IMR-90 (cell line): ENCODE data around the gene CARMIL1. TPM values are rescaled to one million over a fixed set of nuclear protein-coding genes. Genes with fewer than 3 reads are reported as not detected.

ENCODE experiments used
- ATAC-seq: fragments of 200-7000 bp; cut with Tn5 transposase; 2 replicates; pipeline ENCODE4 v1.9.1; 2020; ENCODE audit warnings: low read depth, mild to moderate bottlenecking, moderate library complexity
- BruUV-seq: library from RNA; stranded (reverse); fragments of 400-500 nt; replicated peaks from 2 replicates; lab custom pipeline; 2021; lab: Mats Ljungman, UMichigan
- CTCF ChIA-PET: fragments of 300-600 bp; formaldehyde crosslinking; extraction: SDS; loops from one replicate; lab custom pipeline; 2021; ENCODE audit warnings: antibody characterized with exemption; lab: Yijun Ruan, JAX
- POLR2A ChIA-PET: fragments of 300-600 bp; sonication (Branson Sonifier 250); formaldehyde crosslinking; loops from one replicate; lab custom pipeline; 2022; ENCODE audit warnings: antibody characterized with exemption; ENCODE audit not compliant: unreplicated experiment; lab: Charles Lee
- DNase-seq: peaks from one replicate; pipeline ENCODE4 v3.0.0; 2013
- H2AFZ ChIP-seq: replicated peaks from 2 replicates; pipeline ENCODE3; 2013; ENCODE audit warnings: low read length, mild to moderate bottlenecking; ENCODE audit not compliant: poor library complexity
- H2AK5ac ChIP-seq: 2 replicates; pipeline ENCODE4 v1.6.1; 2013; ENCODE audit warnings: low read depth, low read length, inconsistent platforms
- H2AK9ac ChIP-seq: replicated peaks from 2 replicates; pipeline ENCODE3; 2013; ENCODE audit warnings: mild to moderate bottlenecking, low read depth, low read length, moderate library complexity; ENCODE audit not compliant: poor library complexity
- H2BK120ac ChIP-seq: 2 replicates; pipeline ENCODE4 v1.6.1; 2013; ENCODE audit warnings: low read depth, low read length, inconsistent platforms
- H2BK15ac ChIP-seq: 3 replicates; pipeline ENCODE4 v1.6.1; 2013; ENCODE audit warnings: low read depth, low read length, inconsistent platforms
- H2BK20ac ChIP-seq: 2 replicates; pipeline ENCODE4 v1.6.1; 2013; ENCODE audit warnings: low read depth, mild to moderate bottlenecking, inconsistent platforms, low read length, moderate library complexity
- H2BK5ac ChIP-seq: 2 replicates; pipeline ENCODE4 v1.6.1; 2013; ENCODE audit warnings: mild to moderate bottlenecking, low read depth, low read length, inconsistent platforms; ENCODE audit not compliant: poor library complexity, severe bottlenecking
- H3K14ac ChIP-seq: replicated peaks from 2 replicates; pipeline ENCODE4 v1.6.1; 2013; ENCODE audit warnings: low read depth, low read length, inconsistent platforms
- H3K18ac ChIP-seq: 2 replicates; pipeline ENCODE4 v1.6.1; 2013; ENCODE audit warnings: low read depth, low read length, control low read depth
- H3K23ac ChIP-seq: 2 replicates; pipeline ENCODE4 v1.6.1; 2013; ENCODE audit warnings: low read depth, low read length, inconsistent platforms
- H3K27ac ChIP-seq: 2 replicates; pipeline ENCODE4 v1.5.1; 2013; ENCODE audit warnings: mild to moderate bottlenecking, control low read depth, low read length; ENCODE audit not compliant: insufficient read depth
- H3K27me3 ChIP-seq: 2 replicates; pipeline ENCODE4 v1.6.1; 2013; ENCODE audit warnings: low read length; ENCODE audit not compliant: control insufficient read depth, insufficient read depth
- H3K36me3 ChIP-seq: 2 replicates; pipeline ENCODE4 v1.6.1; 2013; ENCODE audit warnings: low read length, mixed read lengths; ENCODE audit not compliant: control insufficient read depth, insufficient read depth
- H3K4ac ChIP-seq: 2 replicates; pipeline ENCODE4 v1.6.1; 2013; ENCODE audit warnings: low read depth, low read length, inconsistent platforms
- H3K4me1 ChIP-seq: 2 replicates; pipeline ENCODE4 v1.6.1; 2013; ENCODE audit warnings: low read length, mixed read lengths; ENCODE audit not compliant: control insufficient read depth, insufficient read depth
- H3K4me2 ChIP-seq: 2 replicates; pipeline ENCODE4 v1.6.1; 2013; ENCODE audit warnings: low read depth, mild to moderate bottlenecking, control low read depth, low read length, moderate library complexity
- H3K4me3 ChIP-seq: 2 replicates; pipeline ENCODE4 v1.5.1; 2013; ENCODE audit warnings: low read depth, mild to moderate bottlenecking, control low read depth, low read length, moderate library complexity; ENCODE audit not compliant: insufficient read depth
- H3K56ac ChIP-seq: 2 replicates; pipeline ENCODE4 v1.6.1; 2013; ENCODE audit warnings: low read length, inconsistent platforms; ENCODE audit not compliant: insufficient read depth; ENCODE audit errors: extremely low read depth
- H3K79me1 ChIP-seq, 2 experiments: 2 replicates each; pipeline ENCODE4 v1.6.1; 2013; ENCODE audit warnings: low read length in 2 of 2, inconsistent platforms in 1 of 2, low read depth in 1 of 2
- H3K9ac ChIP-seq: 2 replicates; pipeline ENCODE4 v1.6.1; 2013; ENCODE audit warnings: low read depth, low read length, control low read depth
- H3K9me1 ChIP-seq: 2 replicates; pipeline ENCODE4 v1.6.1; 2013; ENCODE audit warnings: low read length, inconsistent platforms; ENCODE audit not compliant: insufficient read depth
- H3K9me3 ChIP-seq: 2 replicates; pipeline ENCODE4 v1.6.1; 2013; ENCODE audit warnings: low read length; ENCODE audit not compliant: control insufficient read depth, insufficient read depth
- H4K20me1 ChIP-seq: 2 replicates; pipeline ENCODE4 v1.6.1; 2013; ENCODE audit warnings: low read length, inconsistent platforms; ENCODE audit not compliant: insufficient read depth
- H4K5ac ChIP-seq: 2 replicates; pipeline ENCODE4 v1.6.1; 2013; ENCODE audit warnings: mild to moderate bottlenecking, low read depth, low read length, control low read depth
- H4K8ac ChIP-seq, 2 experiments: 2 replicates each; pipeline ENCODE4 v1.6.1; 2013; ENCODE audit warnings: low read depth in 2 of 2, low read length in 2 of 2, control low read depth in 1 of 2, inconsistent platforms in 1 of 2
- H4K91ac ChIP-seq: 2 replicates; pipeline ENCODE4 v1.6.1; 2013; ENCODE audit warnings: low read depth, low read length, inconsistent platforms; ENCODE audit not compliant: insufficient read depth
- BHLHE40 ChIP-seq: fragments of 150-350 bp; IDR thresholded peaks from 2 replicates; pipeline ENCODE4 v1.6.1; 2016; ENCODE audit warnings: mild to moderate bottlenecking, low read depth, low read length
- CEBPB ChIP-seq: IDR thresholded peaks from 2 replicates; pipeline ENCODE4 v1.6.1; 2012; ENCODE audit warnings: low read depth, low read length, improper control_type of control experiment
- CHD1 ChIP-seq: IDR thresholded peaks from 2 replicates; pipeline ENCODE4 v1.6.1; 2012; ENCODE audit warnings: low read depth, low read length, improper control_type of control experiment
- MAZ ChIP-seq: IDR thresholded peaks from 2 replicates; pipeline ENCODE4 v1.6.1; 2012; ENCODE audit warnings: low read depth, mild to moderate bottlenecking, low read length, improper control_type of control experiment, moderate library complexity, borderline replicate concordance
- MXI1 ChIP-seq: IDR thresholded peaks from 2 replicates; pipeline ENCODE4 v1.6.1; 2012; ENCODE audit warnings: low read depth, mild to moderate bottlenecking, low read length, moderate library complexity, borderline replicate concordance
- RAD21 ChIP-seq: IDR thresholded peaks from 2 replicates; pipeline ENCODE4 v1.6.1; 2012; ENCODE audit warnings: low read length, improper control_type of control experiment
- WGBS, 2 experiments: methylation state at CpG; one replicate each; pipeline versions ENCODE4 v1.1.5 to v1.1.7; 2013; ENCODE audit warnings: missing lambda C conversion rate in 2 of 2; ENCODE audit not compliant: insufficient read length in 1 of 2; ENCODE audit errors: extremely low coverage in 2 of 2; 5-methylcytosine and 5-hydroxymethylcytosine counted together
- dilution Hi-C: fragments of 300-500 bp; cut with HindIII; formaldehyde crosslinking; loops from one replicate; pipeline ENCODE4 v1.14.3; 2018; ENCODE audit warnings: low sequenced_read_pairs; ENCODE audit not compliant: unreplicated experiment
- in situ Hi-C: fragments of 300-500 bp; cut with MboI; formaldehyde crosslinking; loops from 3 replicates; pipeline ENCODE4 v1.14.3; 2019; ENCODE audit warnings: low sequenced_read_pairs, inconsistent platforms, mixed read lengths
- intact Hi-C: fragments of 100-400 bp; cut with micrococcal nuclease; formaldehyde crosslinking; loops from 2 replicates; pipeline ENCODE4 v1.10.0; 2022
- polyA plus RNA-seq, 3 experiments: library from polyadenylated mRNA; depleted of rRNA; stranded (reverse); fragments of >200 nt; gene quantifications; 2 replicates each; pipeline ENCODE4 v1.2.3, GENCODE V29; 2012; ENCODE audit warnings: low replicate concordance in 1 of 3
- total RNA-seq: library from RNA; depleted of rRNA; stranded (reverse); fragments of >200 nt; gene quantifications from 2 replicates; pipeline ENCODE4 v1.2.3, GENCODE V29; 2012
- TF ChIP-seq, protein P1 (sequence below): conservative IDR thresholded peaks from 2 replicates; pipeline ENCODE4 v1.5.1; 2012; ENCODE audit warnings: mild to moderate bottlenecking, low read depth, low read length, improper control_type of control experiment
- TF ChIP-seq, protein P2 (sequence below): fragments of 150-350 bp; IDR thresholded peaks from 2 replicates; pipeline ENCODE4 v1.6.1; 2016; ENCODE audit warnings: low read depth, mild to moderate bottlenecking, low read length, moderate library complexity, borderline replicate concordance

Gene CARMIL1
- total and polyA plus RNA-seq, 2 of the 4 experiments (the other 2 are of a cell fraction) = 1.3 to 2.9 TPM

DNA sequence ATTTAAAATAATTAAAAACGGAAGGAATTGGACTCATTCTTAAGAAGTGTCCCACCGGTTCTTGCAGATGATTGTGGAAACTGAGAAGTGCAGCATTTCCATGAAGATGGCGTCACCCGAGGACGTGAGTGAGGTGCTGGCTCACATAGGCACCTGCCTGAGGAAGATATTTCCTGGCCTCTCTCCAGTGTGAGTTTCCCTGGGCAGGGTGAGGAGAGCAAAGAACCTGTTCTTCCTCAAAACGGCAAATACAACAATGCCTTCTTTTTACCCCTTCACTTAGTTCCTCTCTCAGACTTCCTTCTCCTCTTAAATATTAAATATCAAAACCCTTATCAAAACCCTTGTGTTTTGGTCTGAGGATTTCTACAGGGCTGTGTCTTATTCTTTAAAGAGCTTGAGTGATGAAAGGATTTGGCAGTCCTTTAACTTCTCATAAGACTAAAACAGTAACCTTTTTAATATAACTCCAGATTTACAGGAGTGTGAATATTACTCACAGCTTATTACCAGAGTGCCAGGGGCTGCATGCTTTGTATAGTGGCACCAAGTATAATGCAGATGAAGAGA lies 156.3 kb downstream of the CARMIL1 start:
- H4K8ac ChIP-seq = no peak overlapping the region
- H3K23ac ChIP-seq = no peak overlapping the region
- WGBS, 2 experiments = no CpG with 5 or more reads among the region's 6 CpGs
- H3K18ac ChIP-seq = no peak overlapping the region
- no peak overlapping the region for H3K14ac ChIP-seq
- no peak overlapping the region for H2BK20ac ChIP-seq
- no peaks in the 10 kb centered on the region for H3K9me1 ChIP-seq
- in situ Hi-C loops = no loop called here
- H3K4me1 ChIP-seq = no peaks in the 10 kb centered on the region
- H3K27me3 ChIP-seq = no peaks in the 10 kb centered on the region
- ChIA-PET CTCF (no interaction called here), POLR2A (no interaction called here)
- BruUV-seq = no TSS peak
- no peak overlapping the region for H3K4me2 ChIP-seq
- no peaks in the 10 kb centered on the region for H3K36me3 ChIP-seq
- DNase-seq (no peak), ATAC-seq (no peak)
- dilution Hi-C loops = no loop called here
- TF ChIP-seq MAZ (no peak), CEBPB (no peak), RAD21 (no peak), MXI1 (no peak), BHLHE40 (no peak), CHD1 (no peak)
- TF ChIP-seq, protein P1, sequence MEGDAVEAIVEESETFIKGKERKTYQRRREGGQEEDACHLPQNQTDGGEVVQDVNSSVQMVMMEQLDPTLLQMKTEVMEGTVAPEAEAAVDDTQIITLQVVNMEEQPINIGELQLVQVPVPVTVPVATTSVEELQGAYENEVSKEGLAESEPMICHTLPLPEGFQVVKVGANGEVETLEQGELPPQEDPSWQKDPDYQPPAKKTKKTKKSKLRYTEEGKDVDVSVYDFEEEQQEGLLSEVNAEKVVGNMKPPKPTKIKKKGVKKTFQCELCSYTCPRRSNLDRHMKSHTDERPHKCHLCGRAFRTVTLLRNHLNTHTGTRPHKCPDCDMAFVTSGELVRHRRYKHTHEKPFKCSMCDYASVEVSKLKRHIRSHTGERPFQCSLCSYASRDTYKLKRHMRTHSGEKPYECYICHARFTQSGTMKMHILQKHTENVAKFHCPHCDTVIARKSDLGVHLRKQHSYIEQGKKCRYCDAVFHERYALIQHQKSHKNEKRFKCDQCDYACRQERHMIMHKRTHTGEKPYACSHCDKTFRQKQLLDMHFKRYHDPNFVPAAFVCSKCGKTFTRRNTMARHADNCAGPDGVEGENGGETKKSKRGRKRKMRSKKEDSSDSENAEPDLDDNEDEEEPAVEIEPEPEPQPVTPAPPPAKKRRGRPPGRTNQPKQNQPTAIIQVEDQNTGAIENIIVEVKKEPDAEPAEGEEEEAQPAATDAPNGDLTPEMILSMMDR = no peak
- TF ChIP-seq, protein P2, sequence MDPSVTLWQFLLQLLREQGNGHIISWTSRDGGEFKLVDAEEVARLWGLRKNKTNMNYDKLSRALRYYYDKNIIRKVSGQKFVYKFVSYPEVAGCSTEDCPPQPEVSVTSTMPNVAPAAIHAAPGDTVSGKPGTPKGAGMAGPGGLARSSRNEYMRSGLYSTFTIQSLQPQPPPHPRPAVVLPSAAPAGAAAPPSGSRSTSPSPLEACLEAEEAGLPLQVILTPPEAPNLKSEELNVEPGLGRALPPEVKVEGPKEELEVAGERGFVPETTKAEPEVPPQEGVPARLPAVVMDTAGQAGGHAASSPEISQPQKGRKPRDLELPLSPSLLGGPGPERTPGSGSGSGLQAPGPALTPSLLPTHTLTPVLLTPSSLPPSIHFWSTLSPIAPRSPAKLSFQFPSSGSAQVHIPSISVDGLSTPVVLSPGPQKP = no peak
- no peaks in the 10 kb centered on the region for H3K79me1 ChIP-seq
- H2AK9ac ChIP-seq = no peak overlapping the region
- H3K27ac ChIP-seq = no peak overlapping the region
- H2AK5ac ChIP-seq = no peak overlapping the region
- H3K4me3 ChIP-seq = no peak overlapping the region
- no peak overlapping the region for H3K9ac ChIP-seq
- H2BK15ac ChIP-seq = no peak overlapping the region
- H3K56ac ChIP-seq = no peak overlapping the region
- no peak overlapping the region for H4K91ac ChIP-seq
- intact Hi-C loops = no loop called here
- H3K9me3 ChIP-seq = no peaks in the 10 kb centered on the region
- no peak overlapping the region for H2AFZ ChIP-seq
- no peak overlapping the region for H3K4ac ChIP-seq
- no peak overlapping the region for H2BK120ac ChIP-seq
- no peaks in the 10 kb centered on the region for H4K20me1 ChIP-seq
- H2BK5ac ChIP-seq = no peak overlapping the region
- no peak overlapping the region for H4K5ac ChIP-seq
